HG02870 (cell line): ENCODE measurements around the gene GFI1B.
"Not testable (repeated sequence)": the region's sequence is repeated elsewhere in the genome, so short reads cannot be mapped to it uniquely, and the experiment has no call there.

Source experiments
- ATAC-seq: cut with Tn5 transposase; IDR thresholded peaks from one replicate; pipeline ENCODE4 v1.9.1; 2021; ENCODE audit warnings: mild to moderate bottlenecking, moderate library complexity; ENCODE audit not compliant: unreplicated experiment

The GFI1B gene

GRCh38 chr9:132967908-132968307, 10.6 kb upstream of the GFI1B start:
- not testable (repeated sequence) for ATAC-seq

DNA sequence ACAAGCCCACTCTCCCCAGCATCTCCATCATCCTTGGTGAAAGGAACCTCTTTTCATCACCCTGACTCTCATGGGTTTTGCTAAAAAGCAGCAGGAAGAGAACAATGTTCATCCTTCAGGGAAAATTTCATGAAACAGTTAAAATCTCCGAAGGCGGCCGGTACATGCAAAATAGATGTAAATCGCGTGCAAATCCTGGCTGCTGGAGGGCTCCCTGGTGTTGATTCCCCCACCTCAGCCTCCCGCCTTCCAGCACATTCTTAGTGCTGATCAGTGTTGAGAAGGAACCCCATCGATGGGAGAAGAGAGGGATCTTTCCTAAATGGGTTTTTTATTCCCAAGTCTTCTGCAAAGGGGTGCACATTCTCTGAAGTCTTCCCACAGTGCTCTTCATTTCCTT, 8.7 kb upstream of the GFI1B start:
- no peak for ATAC-seq

GRCh38 chr9:132970324-132971062, 8.0 kb upstream of the GFI1B start:
- no peak for ATAC-seq

GRCh38 chr9:132973166-132973565, 5.3 kb upstream of the GFI1B start:
- no peak for ATAC-seq

DNA sequence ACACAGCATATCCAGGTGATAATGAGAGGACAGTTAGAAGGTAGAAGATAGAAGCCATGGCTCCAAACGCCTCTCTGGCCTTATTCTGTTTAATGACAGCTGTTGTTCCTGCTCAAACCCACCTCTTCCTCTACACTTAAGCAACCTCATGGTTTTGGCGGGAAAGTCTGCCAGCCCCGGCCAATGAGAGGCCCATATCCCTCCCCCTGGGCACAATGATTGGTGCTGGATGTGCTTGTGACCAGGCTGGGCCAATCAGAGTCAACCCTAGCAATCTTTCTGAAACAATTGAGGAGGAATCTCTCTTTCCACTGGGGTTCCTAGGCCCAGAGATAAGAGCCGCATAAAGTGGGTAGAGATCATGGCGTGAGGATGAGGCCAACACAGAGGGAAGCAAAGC, 4.8 kb upstream of the GFI1B start:
- ATAC-seq: no peak

DNA sequence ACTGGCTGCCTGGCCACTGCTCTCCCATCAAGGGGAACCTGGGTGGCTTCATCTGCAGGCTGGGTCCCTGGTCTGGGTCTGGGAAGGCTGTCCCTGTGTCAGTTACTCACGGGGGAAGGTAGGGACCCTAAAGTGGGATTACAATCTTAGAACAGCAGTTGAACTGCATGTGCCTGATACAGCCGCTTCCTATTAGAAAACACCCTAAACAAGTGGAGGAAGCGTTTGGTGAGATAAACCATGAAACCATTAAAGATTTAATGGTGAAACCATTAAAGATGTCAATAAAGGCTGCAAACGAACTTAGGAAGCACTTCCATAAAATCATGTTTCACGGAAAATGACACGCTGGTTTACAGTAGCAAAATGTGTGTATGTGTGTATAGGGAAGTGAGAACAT, 2.5 kb upstream of the GFI1B start:
- no peak for ATAC-seq

DNA sequence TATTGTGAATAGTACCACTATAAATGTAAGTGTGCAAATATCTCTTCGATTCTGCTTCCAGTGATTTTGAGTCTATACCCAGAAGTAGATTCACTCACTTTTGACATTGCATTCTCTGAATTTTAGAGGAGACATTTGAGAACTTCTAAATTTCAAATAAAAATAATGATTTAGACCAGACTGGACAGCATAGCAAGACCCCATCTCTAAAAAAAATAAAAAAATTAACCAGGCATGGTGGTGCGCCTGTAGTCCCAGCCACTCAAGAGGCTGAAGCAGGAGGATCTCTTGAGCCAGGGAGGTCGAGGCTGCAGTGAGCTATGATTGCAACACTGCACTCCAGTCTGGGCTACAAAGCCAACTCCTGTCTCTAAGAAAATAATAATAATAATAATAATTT, 1.9 kb upstream of the GFI1B start:
- no peak for ATAC-seq

DNA sequence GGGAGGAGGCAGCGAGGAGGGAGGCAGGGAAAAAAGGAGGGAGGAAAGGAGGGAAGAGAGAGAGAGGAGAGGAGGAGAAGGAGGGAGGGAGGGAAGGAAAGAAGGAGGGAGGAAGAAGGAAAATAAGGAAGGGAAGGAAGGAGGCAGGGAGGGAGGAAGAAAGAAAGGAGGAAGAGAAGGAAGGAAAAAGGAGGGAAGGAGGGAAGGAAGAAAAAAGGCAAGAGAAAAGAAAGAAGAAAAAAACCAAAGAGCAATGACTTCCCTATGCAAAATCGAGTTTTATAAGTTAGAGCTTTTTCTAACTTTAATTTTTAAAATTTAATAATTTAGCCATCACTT, 413 bp upstream of the GFI1B start:
- no peak for ATAC-seq

GRCh38 chr9:132980157-132980556, 1.7 kb downstream of the GFI1B start:
- no peak for ATAC-seq

- no peak for ATAC-seq
Observed at GRCh38 chr9:132982458-132982857, 4.0 kb downstream of the GFI1B start.

- no peak for ATAC-seq
Observed at GRCh38 chr9:132983491-132984201, 5.2 kb downstream of the GFI1B start.

DNA sequence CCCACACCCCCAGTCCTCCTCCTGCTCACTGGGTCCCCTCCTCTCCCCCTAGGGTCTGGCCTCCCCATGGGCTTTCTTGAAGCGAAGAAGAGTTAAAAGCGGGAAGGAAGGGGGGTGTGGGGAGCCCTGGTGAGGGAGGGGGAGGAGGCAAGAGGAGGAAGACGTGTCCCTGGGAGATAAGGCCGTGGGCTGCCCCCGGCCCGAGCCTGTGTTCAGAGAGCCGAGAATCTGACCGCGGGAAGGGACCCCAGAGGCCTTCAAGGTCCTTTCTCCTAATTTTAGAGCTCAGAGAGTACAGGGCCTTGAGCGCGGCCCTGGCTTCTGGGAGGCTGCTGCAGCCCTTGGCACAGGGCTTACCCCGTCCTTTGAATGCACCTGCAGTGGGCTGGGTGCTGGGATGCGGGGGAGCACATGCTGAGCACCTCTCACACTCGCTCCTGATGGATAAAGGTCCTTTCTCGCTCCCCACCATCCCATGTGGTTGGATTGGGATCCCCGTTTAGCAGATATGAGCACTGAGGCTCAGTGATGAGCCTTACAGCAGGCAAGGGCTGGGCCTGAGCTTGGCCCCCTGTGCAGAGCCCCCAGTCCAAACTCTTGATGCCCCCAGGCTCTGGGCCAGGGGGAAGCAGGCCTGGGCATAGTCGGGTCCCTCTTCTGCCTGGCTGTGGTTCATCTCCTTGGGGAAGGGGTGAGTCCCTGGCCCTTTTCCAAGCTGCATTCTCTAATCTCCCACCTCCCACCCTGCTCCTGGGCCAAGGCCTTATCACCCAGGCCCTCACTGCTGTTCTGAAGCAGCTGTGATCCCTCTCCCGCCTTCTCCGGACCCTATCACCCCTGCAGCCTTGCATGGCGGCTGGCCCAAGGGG, 5.9 kb downstream of the GFI1B start:
- no peak for ATAC-seq

- ATAC-seq: no peak
Observed at GRCh38 chr9:132985071-132985350, 6.5 kb downstream of the GFI1B start.

DNA sequence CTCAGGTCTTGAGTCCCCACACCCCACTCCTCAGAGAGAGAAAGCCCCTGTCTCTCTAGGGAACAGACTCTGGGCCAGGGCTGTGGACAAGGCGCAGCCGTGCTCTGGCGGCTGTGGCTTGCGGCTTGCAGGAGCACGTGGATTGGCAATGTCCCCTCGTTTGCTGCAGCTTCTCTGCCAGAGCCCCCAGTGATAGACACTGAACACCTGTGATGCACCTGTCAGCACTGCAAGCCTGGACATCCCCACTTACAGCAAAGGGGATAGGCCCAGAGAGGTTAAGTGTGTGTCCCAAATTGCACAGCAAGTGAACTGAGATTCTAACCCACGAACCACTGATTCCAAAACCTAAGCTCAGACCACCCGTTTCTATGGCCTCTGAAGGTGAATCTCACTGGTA, 7.0 kb downstream of the GFI1B start:
- no peak for ATAC-seq

GRCh38 chr9:132986114-132986513, 7.6 kb downstream of the GFI1B start:
- ATAC-seq: no peak

- no peak for ATAC-seq
Observed at GRCh38 chr9:132986640-132987620, 8.4 kb downstream of the GFI1B start.

GRCh38 chr9:132988244-132989013, 9.9 kb downstream of the GFI1B start:
- no peak for ATAC-seq

GRCh38 chr9:132989014-132989310, 10.5 kb downstream of the GFI1B start:
- ATAC-seq: no peak

- no peak for ATAC-seq
Observed at GRCh38 chr9:132989414-132989996, 11.0 kb downstream of the GFI1B start.

DNA sequence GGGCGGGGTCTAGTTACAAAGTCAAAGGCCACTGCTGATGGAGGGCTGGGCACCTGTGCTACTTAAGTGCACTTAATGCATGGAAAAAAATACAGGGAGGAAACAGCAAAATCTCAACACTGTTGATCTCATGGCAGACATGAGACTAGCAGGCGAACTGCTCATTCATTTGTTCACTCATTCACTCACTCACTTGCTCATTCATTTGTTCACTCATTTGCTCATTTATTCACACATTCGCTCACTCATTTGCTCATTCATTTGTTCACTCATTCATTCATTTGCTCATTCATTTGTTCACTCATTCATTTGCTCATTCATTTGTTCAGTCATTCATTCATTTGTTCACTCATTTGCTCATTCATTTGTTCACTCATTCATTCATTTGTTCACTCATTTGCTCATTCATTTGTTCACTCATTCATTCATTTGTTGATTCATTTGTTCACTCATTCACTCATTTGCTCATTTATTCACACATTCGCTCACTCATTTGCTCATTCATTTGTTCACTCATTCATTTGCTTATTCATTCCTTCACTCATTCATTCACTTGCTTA, 11.6 kb downstream of the GFI1B start:
- ATAC-seq: not testable (repeated sequence)
